Gastrocnemius medialis (tissue), 4 donors: ENCODE data around the gene SUPT3H. TPM values are rescaled to one million over a fixed set of nuclear protein-coding genes. Genes with fewer than 3 reads are reported as not detected.

Experiments
- ATAC-seq, 2 donors: fragments of 150-250 bp; one replicate each; pipeline ENCODE4 v1.9.1; 2016
- DNase-seq, 2 donors: peaks; one replicate each; pipeline ENCODE4 v3.0.0-alpha.2; 2019
- H3K27ac ChIP-seq, 4 donors: fragments of 200-600 bp; sonication (generic); 1 replicate in 1 of 4; 2 replicates in 3 of 4; pipeline ENCODE4 v1.5.1; 2016 to 2018; ENCODE audit warnings: mild to moderate bottlenecking in 2 of 4, moderate library complexity in 1 of 4
- H3K27me3 ChIP-seq, 3 donors: fragments of 200-600 bp; sonication (generic) in 2 of 3; 1 replicate in 1 of 3; 2 replicates in 2 of 3; pipeline versions ENCODE4 v1.5.1 to v1.6.0; 2016 to 2019; ENCODE audit warnings: mild to moderate bottlenecking in 1 of 3, moderate library complexity in 1 of 3
- H3K36me3 ChIP-seq, 2 donors: fragments of 200-600 bp; sonication (generic) in 1 of 2; one replicate each; pipeline ENCODE4 v1.5.1; 2017 to 2018
- H3K4me1 ChIP-seq, 2 donors: fragments of 200-600 bp; sonication (generic) in 1 of 2; one replicate each; pipeline ENCODE4 v1.5.1; 2016 to 2017; ENCODE audit warnings: mild to moderate bottlenecking in 2 of 2
- H3K4me3 ChIP-seq, 4 donors: fragments of 200-600 bp; sonication (generic) in 3 of 4; 1 replicate in 1 of 4; 2 replicates in 3 of 4; pipeline ENCODE4 v1.5.1; 2016 to 2019; ENCODE audit warnings: mild to moderate bottlenecking in 2 of 4
- H3K9me3 ChIP-seq, 3 donors: fragments of 200-600 bp; sonication (generic) in 2 of 3; 1 replicate in 1 of 3; 2 replicates in 2 of 3; pipeline ENCODE4 v1.5.1; 2016 to 2019
- POLR2A ChIP-seq, 2 donors: fragments of 450-650 bp; IDR thresholded peaks; one replicate each; pipeline ENCODE4 v1.6.1; 2017; ENCODE audit warnings: antibody characterized with exemption in 2 of 2, mild to moderate bottlenecking in 2 of 2, moderate library complexity in 2 of 2
- in situ Hi-C, 4 donors: fragments of 200-750 bp; cut with MboI; loops; one replicate each; pipeline versions ENCODE4 v1.15.0 to v1.8.0; 2017; ENCODE audit warnings: low sequenced_read_pairs in 4 of 4
- intact Hi-C: fragments of 100-400 bp; cut with DNase I; formaldehyde crosslinking; loops from one replicate; pipeline ENCODE4 v1.15.1; 2023; ENCODE audit warnings: low total_unique reads
- total RNA-seq, 4 donors: library from RNA; depleted of rRNA; stranded (reverse); fragments of >200 nt; gene quantifications; one replicate each; pipeline versions ENCODE4 v1.1.0 to v1.2.3, GENCODE V29; 2016
- TF ChIP-seq, protein P1 (sequence below), 5 experiments: fragments of 450-650 bp in 3 of 5; fragments of 200-600 bp in 2 of 5; sonication (generic) in 2 of 5; IDR thresholded peaks in 4 of 5; conservative IDR thresholded peaks in 1 of 5; 1 replicate in 4 of 5; 2 replicates in 1 of 5; pipeline ENCODE4 v1.5.1; 2016 to 2019; ENCODE audit warnings: antibody characterized with exemption in 5 of 5, mild to moderate bottlenecking in 3 of 5, moderate library complexity in 3 of 5

The SUPT3H gene
- total RNA-seq, 4 donors from 2014 or later: 1.5 to 9.0 (median 4.2) TPM

DNA sequence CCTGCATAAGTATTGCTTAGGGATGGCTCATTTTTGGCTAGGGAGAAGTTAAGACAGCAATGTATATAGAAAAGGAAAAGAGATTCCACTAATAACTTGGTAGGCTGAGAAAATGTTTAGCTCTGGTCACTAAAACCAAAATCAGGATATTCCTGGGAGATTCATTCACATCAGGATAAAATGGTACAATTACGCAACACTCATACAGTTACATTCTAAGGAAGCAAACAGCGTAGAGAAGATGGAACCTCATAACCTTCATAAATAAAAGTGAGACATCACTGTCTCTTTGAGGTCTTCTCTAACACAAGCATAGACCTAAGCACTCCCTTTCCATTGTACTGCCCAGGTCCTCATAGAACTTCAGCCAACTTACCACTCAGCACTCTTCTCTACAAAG, 345.3 kb downstream of the SUPT3H start:
- Histone ChIP-seq H3K9me3 (peaks cover 0 to 4% (median 0%) of the 10 kb centered on the region in 3 donors), H3K36me3 (no peaks in the 10 kb centered on the region), H3K4me3 (no peak overlapping the region), H3K27ac (no peak overlapping the region), H3K4me1 (no peaks in the 10 kb centered on the region), H3K27me3 (no peaks in the 10 kb centered on the region)
- intact Hi-C loops (no loop called here), in situ Hi-C loops (no loop called here)
- DNase-seq: no peak
- TF ChIP-seq, protein P1, sequence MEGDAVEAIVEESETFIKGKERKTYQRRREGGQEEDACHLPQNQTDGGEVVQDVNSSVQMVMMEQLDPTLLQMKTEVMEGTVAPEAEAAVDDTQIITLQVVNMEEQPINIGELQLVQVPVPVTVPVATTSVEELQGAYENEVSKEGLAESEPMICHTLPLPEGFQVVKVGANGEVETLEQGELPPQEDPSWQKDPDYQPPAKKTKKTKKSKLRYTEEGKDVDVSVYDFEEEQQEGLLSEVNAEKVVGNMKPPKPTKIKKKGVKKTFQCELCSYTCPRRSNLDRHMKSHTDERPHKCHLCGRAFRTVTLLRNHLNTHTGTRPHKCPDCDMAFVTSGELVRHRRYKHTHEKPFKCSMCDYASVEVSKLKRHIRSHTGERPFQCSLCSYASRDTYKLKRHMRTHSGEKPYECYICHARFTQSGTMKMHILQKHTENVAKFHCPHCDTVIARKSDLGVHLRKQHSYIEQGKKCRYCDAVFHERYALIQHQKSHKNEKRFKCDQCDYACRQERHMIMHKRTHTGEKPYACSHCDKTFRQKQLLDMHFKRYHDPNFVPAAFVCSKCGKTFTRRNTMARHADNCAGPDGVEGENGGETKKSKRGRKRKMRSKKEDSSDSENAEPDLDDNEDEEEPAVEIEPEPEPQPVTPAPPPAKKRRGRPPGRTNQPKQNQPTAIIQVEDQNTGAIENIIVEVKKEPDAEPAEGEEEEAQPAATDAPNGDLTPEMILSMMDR (IDR thresholded peaks at IDR 0.05 in 4 of 5, conservative IDR thresholded peaks at IDR 0.05 in 1 of 5): no peak
- TF ChIP-seq POLR2A (IDR thresholded peaks at IDR 0.05): no peak
- no peak for ATAC-seq

DNA sequence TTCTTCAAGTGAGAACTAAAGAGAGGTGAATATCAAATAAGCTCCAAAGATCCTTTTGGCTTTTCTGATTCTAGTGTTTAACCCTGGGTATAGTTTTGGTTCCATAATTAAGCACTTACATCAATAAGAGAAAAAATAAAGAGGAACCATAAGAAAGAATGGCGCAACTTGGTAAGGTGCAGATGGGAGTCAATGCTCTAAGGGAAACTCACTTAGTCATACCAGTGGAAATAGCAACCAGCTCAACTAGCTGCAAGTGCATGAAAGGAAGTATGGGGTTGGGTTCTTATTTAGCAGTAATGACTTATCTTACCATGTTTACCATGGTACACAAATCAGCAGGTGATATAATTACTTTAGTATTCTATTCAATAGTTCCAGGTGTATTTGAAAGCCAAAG, 346.1 kb downstream of the SUPT3H start:
- H3K9me3 ChIP-seq: peaks cover 0 to 4% (median 0%) of the 10 kb centered on the region in 3 donors
- H3K36me3 ChIP-seq: no peaks in the 10 kb centered on the region
- no peak overlapping the region for H3K4me3 ChIP-seq
- in situ Hi-C loops (no loop called here), intact Hi-C loops (no loop called here)
- no peak for TF ChIP-seq POLR2A (IDR thresholded peaks at IDR 0.05)
- no peak overlapping the region for H3K27ac ChIP-seq
- H3K27me3 ChIP-seq: no peaks in the 10 kb centered on the region
- DNase-seq: no peak
- no peak for ATAC-seq
- H3K4me1 ChIP-seq: no peaks in the 10 kb centered on the region

DNA sequence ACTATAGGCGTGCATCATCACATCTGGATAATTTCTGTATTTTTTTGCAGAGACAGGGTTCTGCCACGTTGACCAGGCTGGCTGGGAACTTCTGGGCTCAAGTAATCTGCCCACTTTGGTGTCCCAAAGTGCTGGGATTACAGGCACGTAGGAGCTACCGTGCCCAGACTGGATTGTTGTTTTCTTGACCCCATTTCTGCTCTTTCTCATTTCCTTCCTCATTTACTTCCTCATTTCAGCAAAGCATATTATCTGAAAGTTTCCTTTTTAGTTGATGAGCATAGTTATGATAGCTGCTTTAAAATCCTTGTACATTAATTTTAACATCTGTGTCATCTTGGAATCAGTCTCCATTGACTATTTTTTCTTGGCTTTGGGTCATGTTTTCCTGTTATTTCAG, 350.6 kb downstream of the SUPT3H start:
- Histone ChIP-seq H3K36me3 (no peaks in the 10 kb centered on the region), H3K4me1 (no peaks in the 10 kb centered on the region), H3K27ac (no peak overlapping the region), H3K4me3 (no peak overlapping the region), H3K27me3 (no peaks in the 10 kb centered on the region), H3K9me3 (peaks cover 0 to 4% (median 0%) of the 10 kb centered on the region in 3 donors)
- no peak for ATAC-seq
- DNase-seq: no peak
- intact Hi-C loops: no loop called here
- TF ChIP-seq POLR2A (IDR thresholded peaks at IDR 0.05): no peak
- TF ChIP-seq, protein P1 (IDR thresholded peaks at IDR 0.05 in 4 of 5, conservative IDR thresholded peaks at IDR 0.05 in 1 of 5): no peak
- in situ Hi-C loops: no loop called here

DNA sequence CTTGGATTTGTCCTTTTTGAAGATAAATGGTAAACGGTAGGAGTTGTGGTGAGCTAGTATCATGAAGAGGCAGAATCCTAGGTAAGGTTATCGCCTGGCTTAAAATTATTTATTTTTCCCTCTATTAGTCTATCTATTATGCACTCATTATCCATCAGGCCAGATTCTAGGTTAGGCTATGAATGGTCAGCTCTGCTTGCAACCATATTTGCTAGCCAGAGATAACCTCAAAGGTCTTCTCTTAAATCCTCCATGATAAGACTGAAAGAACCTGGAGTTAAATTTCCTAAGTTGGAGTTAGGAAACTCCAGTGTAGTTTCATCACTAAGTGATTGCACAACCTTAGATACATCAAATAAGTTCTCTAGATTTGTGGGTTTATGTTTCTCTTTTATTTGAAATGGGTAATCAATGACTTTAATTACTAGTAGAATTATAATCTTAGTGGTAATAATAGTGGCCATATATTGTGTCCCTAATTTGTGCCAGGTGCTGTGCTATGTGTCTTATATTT, 351.7 kb downstream of the SUPT3H start:
- no peak overlapping the region for H3K27ac ChIP-seq
- peaks cover 0 to 4% (median 0%) of the 10 kb centered on the region in 3 donors for H3K9me3 ChIP-seq
- H3K27me3 ChIP-seq: no peaks in the 10 kb centered on the region
- intact Hi-C loops: no loop called here
- TF ChIP-seq POLR2A (IDR thresholded peaks at IDR 0.05): no peak
- TF ChIP-seq, protein P1 (IDR thresholded peaks at IDR 0.05 in 4 of 5, conservative IDR thresholded peaks at IDR 0.05 in 1 of 5): no peak
- no peak overlapping the region for H3K4me3 ChIP-seq
- ATAC-seq (no peak), DNase-seq (no peak)
- no peaks in the 10 kb centered on the region for H3K4me1 ChIP-seq
- H3K36me3 ChIP-seq: no peaks in the 10 kb centered on the region
- in situ Hi-C loops: no loop called here

DNA sequence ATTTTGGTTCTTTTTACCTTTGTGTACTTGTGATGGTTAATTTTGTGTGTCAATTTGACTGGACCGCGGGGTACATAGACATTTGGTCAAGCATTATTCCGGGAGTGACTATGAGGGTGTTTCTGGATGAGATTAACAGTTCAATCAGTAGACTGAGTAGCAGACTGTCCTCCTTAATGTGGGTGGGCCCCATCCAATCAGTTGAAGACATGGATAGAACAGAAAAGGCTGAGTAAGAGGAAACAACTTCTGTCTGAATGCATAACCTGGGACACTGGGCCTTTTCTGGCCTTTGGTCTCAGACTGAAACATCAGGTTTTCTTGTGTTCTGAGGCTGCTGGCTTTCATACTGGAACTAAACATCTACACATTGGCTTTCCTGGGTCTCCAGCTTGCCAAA, 353.1 kb downstream of the SUPT3H start:
- H3K36me3 ChIP-seq: no peaks in the 10 kb centered on the region
- no peaks in the 10 kb centered on the region for H3K27me3 ChIP-seq
- in situ Hi-C loops (no loop called here), intact Hi-C loops (no loop called here)
- TF ChIP-seq POLR2A (IDR thresholded peaks at IDR 0.05): no peak
- TF ChIP-seq, protein P1 (IDR thresholded peaks at IDR 0.05 in 4 of 5, conservative IDR thresholded peaks at IDR 0.05 in 1 of 5): no peak
- ATAC-seq (no peak), DNase-seq (no peak)
- H3K4me3 ChIP-seq: no peak overlapping the region
- H3K27ac ChIP-seq: no peak overlapping the region
- no peaks in the 10 kb centered on the region for H3K4me1 ChIP-seq
- H3K9me3 ChIP-seq: peaks cover 0 to 3% (median 0%) of the 10 kb centered on the region in 3 donors
